HepG2 (cell line): ENCODE measurements around the gene GABRR3. TPM values are rescaled to one million over a fixed set of nuclear protein-coding genes. Genes with fewer than 3 reads are reported as not detected.

Source experiments
- ATAC-seq: fragments of 200-7000 bp; cut with Tn5 transposase; 3 replicates; pipeline ENCODE4 v1.9.1; 2020; ENCODE audit warnings: mild to moderate bottlenecking, moderate library complexity
- BruUV-seq: library from RNA; stranded (reverse); fragments of 400-500 nt; replicated peaks from 2 replicates; lab custom pipeline; 2021; lab: Mats Ljungman, UMichigan
- CTCF ChIA-PET: fragments of 300-600 bp; formaldehyde crosslinking; extraction: SDS; loops from one replicate; lab custom pipeline; 2021; ENCODE audit warnings: low total read pairs, inconsistent platforms, low intra/inter-chr PET ratio; lab: Yijun Ruan, JAX
- POLR2A ChIA-PET: fragments of 350-600 bp; sonication (Branson Sonifier 250); formaldehyde crosslinking; loops from one replicate; lab custom pipeline; 2020; ENCODE audit warnings: antibody characterized with exemption, inconsistent platforms; lab: Yijun Ruan, JAX
- DNase-seq: peaks from one replicate; pipeline ENCODE4 v3.0.0-alpha.2; 2015; ENCODE audit warnings: low spot score
- FAIRE-seq: peaks from 3 replicates; lab custom pipeline; 2011; peaks lifted over from hg19 to GRCh38; lab: Jason Lieb, UNC
- H2AFZ ChIP-seq: one replicate; pipeline ENCODE4 v1.6.1; 2011; ENCODE audit warnings: low read length, inconsistent platforms
- H3K27ac ChIP-seq: fragments of 300-600 bp; 3 replicates; pipeline ENCODE4 v1.8.0; 2011; ENCODE audit warnings: mixed run types, mild to moderate bottlenecking, mixed read lengths, low read length, inconsistent platforms; ENCODE audit not compliant: insufficient read depth; ENCODE audit errors: extremely low read length
- H3K27me3 ChIP-seq, 2 experiments: fragments of 200-600 bp in 1 of 2; 2 replicates in 1 of 2; 3 replicates in 1 of 2; pipeline versions ENCODE4 v1.6.0 to v1.8.0; 2011; ENCODE audit warnings: low read length in 2 of 2, mild to moderate bottlenecking in 2 of 2, moderate library complexity in 2 of 2, inconsistent platforms in 1 of 2; ENCODE audit not compliant: insufficient read depth in 2 of 2, control insufficient read depth in 1 of 2
- H3K36me3 ChIP-seq, 2 experiments: fragments of 200-600 bp in 1 of 2; replicated peaks in 1 of 2; 2 replicates in 1 of 2; 3 replicates in 1 of 2; pipeline versions ENCODE4 v1.5.1 to v1.8.0; 2011; ENCODE audit warnings: low read length in 2 of 2, inconsistent platforms in 1 of 2; ENCODE audit not compliant: insufficient read depth in 2 of 2, control insufficient read depth in 1 of 2
- H3K4me1 ChIP-seq: 2 replicates; pipeline ENCODE4 v1.5.1; 2012; ENCODE audit warnings: low read length, inconsistent platforms; ENCODE audit not compliant: insufficient read depth
- H3K4me2 ChIP-seq: 2 replicates; pipeline ENCODE4 v1.6.0; 2011; ENCODE audit warnings: low read depth, low read length, inconsistent platforms
- H3K4me3 ChIP-seq, 3 experiments: fragments of 200-600 bp in 1 of 3; sonication (generic), shearing (Covaris generic) in 1 of 3; replicated peaks in 1 of 3; 2 replicates each; pipeline ENCODE4 v1.5.1; 2011 to 2016; ENCODE audit warnings: low read length in 3 of 3, inconsistent platforms in 2 of 3, low read depth in 2 of 3, mild to moderate bottlenecking in 2 of 3, control low read depth in 1 of 3, mixed read lengths in 1 of 3; ENCODE audit not compliant: insufficient read depth in 1 of 3
- H3K79me2 ChIP-seq: one replicate; pipeline ENCODE4 v1.6.1; 2011; ENCODE audit warnings: low read length, inconsistent platforms; ENCODE audit not compliant: insufficient read depth
- H3K9ac ChIP-seq: 2 replicates; pipeline ENCODE4 v1.6.0; 2011; ENCODE audit warnings: mild to moderate bottlenecking, low read depth, low read length, inconsistent platforms; ENCODE audit not compliant: insufficient read depth
- H3K9me3 ChIP-seq: 2 replicates; pipeline ENCODE4 v1.5.1; 2012; ENCODE audit warnings: mild to moderate bottlenecking, low read length
- H4K20me1 ChIP-seq: 2 replicates; pipeline ENCODE4 v1.6.0; 2011; ENCODE audit warnings: inconsistent platforms, mild to moderate bottlenecking, low read length, moderate library complexity; ENCODE audit not compliant: insufficient read depth
- ARHGAP35 ChIP-seq: sonication (generic); formaldehyde crosslinking; IDR thresholded peaks from 2 replicates; pipeline ENCODE4 v1.9.0; 2022; ENCODE audit warnings: mild to moderate bottlenecking, inconsistent platforms, moderate library complexity, missing genetic modification reagents, borderline replicate concordance
- CREB1 ChIP-seq, 2 experiments: fragments of 450-650 bp in 1 of 2; IDR thresholded peaks; 2 replicates each; pipeline ENCODE4 v1.6.1; 2016 to 2017; ENCODE audit warnings: control low read depth in 1 of 2, mild to moderate bottlenecking in 1 of 2, missing compliant biosample characterization in 1 of 2, missing genetic modification characterization in 1 of 2
- FOXK1 ChIP-seq: sonication (generic); formaldehyde crosslinking; IDR thresholded peaks from 2 replicates; pipeline ENCODE4 v1.4.0; 2020; ENCODE audit warnings: low read depth, missing genetic modification reagents, borderline replicate concordance
- SP2 ChIP-seq: sonication (generic); formaldehyde crosslinking; IDR thresholded peaks from 2 replicates; pipeline ENCODE4 v1.5.1; 2020; ENCODE audit warnings: mild to moderate bottlenecking, missing genetic modification reagents
- ZBTB44 ChIP-seq: sonication (generic); formaldehyde crosslinking; IDR thresholded peaks from 2 replicates; pipeline ENCODE4 v1.4.0; 2020; ENCODE audit warnings: missing genetic modification reagents
- ZMYM2 ChIP-seq: sonication (generic); formaldehyde crosslinking; IDR thresholded peaks from 2 replicates; pipeline ENCODE4 v1.8.0; 2022; ENCODE audit warnings: mild to moderate bottlenecking, missing genetic modification reagents
- ZNF569 ChIP-seq: sonication (generic); formaldehyde crosslinking; IDR thresholded peaks from 2 replicates; pipeline ENCODE4 v1.5.0; 2020; ENCODE audit warnings: mild to moderate bottlenecking, missing genetic modification reagents, moderate library complexity, borderline replicate concordance
- ZNF691 ChIP-seq: sonication (generic); formaldehyde crosslinking; IDR thresholded peaks from 2 replicates; pipeline ENCODE4 v1.4.0; 2020; ENCODE audit warnings: missing genetic modification reagents, low read depth, mild to moderate bottlenecking, borderline replicate concordance
- WGBS: methylation state at CpG from one replicate; pipeline ENCODE4 v1.1.6; 2017; ENCODE audit warnings: low lambda C conversion rate; 5-methylcytosine and 5-hydroxymethylcytosine counted together
- in situ Hi-C: cut with HindIII; loops from 2 replicates; pipeline ENCODE4 v1.10.0; 2017; ENCODE audit warnings: low pct_unique_long_range_greater_than_20kb; ENCODE audit not compliant: extremely low pct_ligation_motif_present
- intact Hi-C: fragments of 100-400 bp; cut with micrococcal nuclease; formaldehyde crosslinking; loops from one replicate; pipeline ENCODE4 v1.10.0; 2022; ENCODE audit not compliant: unreplicated experiment
- polyA plus RNA-seq, 8 experiments: library from polyadenylated mRNA; depleted of rRNA in 3 of 8; stranded (reverse) in 7 of 8; unstranded in 1 of 8; fragments of >200 nt; fragmentation: Illumina TruSeq in 4 of 8; extraction: Trizol in 4 of 8; gene quantifications; 2 replicates each; pipeline versions ENCODE4 v1.2.1 to v1.2.3, GENCODE V29; 2011 to 2016; ENCODE audit warnings: low read depth in 4 of 8, missing spikeins in 1 of 8, mixed read lengths in 1 of 8; ENCODE audit not compliant: insufficient read depth in 1 of 8
- total RNA-seq, 5 experiments: library from RNA; depleted of rRNA; stranded (reverse); fragments of >200 nt; fragmentation: Illumina TruSeq; extraction: Trizol; gene quantifications; 2 replicates each; pipeline ENCODE4 v1.2.3, GENCODE V29; 2016; ENCODE audit warnings: low read depth in 1 of 5
- TF ChIP-seq, protein P1 (sequence below): sonication (generic); formaldehyde crosslinking; IDR thresholded peaks from 2 replicates; pipeline ENCODE4 v1.4.0; 2020; ENCODE audit warnings: missing genetic modification reagents, borderline replicate concordance
- TF ChIP-seq, protein P2 (sequence below): sonication (generic); formaldehyde crosslinking; IDR thresholded peaks from 2 replicates; pipeline ENCODE4 v1.5.0; 2020; ENCODE audit warnings: missing genetic modification reagents
- TF ChIP-seq, protein P3 (sequence below): sonication (generic); formaldehyde crosslinking; IDR thresholded peaks from 2 replicates; pipeline ENCODE4 v1.5.0; 2020; ENCODE audit warnings: missing genetic modification reagents

The GABRR3 gene
- total and polyA plus RNA-seq, 2 of the 13 experiments (the other 11 are each of a cell fraction or from before 2014, with no cell fraction given), result 0.42 to 0.83 TPM

DNA sequence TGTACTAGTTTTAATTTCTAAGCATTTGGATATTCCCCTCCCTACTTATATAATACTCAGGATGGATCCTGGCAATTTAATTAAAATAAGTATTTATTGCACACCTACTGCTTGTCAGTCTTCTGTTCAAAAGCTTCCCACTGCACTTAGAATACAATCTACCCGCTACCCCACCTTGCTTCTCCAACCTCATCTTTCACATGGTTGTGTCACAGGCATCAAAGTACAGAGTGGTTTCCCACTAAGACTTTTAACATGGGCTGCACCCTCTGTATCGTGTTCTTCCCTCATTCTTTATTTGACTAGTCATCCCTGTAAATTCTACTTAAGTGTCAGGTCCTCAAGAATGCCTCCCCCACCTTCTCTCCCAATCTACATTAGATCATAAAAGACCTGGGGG lies 97.9 kb downstream of the GABRR3 start:
- DNase-seq (no peak), FAIRE-seq (no peak), ATAC-seq (no peak)
- H3K36me3 ChIP-seq, result peaks cover 4 to 25% of the 10 kb centered on the region in 2 experiments; a peak in 4 of 5 replicates
- POLR2A ChIA-PET, result no interaction called here
- CTCF ChIA-PET, result no interaction called here
- H3K79me2 ChIP-seq, result no peaks in the 10 kb centered on the region
- WGBS, result 96% methylated on average over 2 of the region's 2 CpGs
- no peak overlapping the region for H2AFZ ChIP-seq
- intact Hi-C loops (no loop called here), in situ Hi-C loops (no loop called here)
- no peaks in the 10 kb centered on the region for H3K4me1 ChIP-seq
- H3K4me3 ChIP-seq, result no peak overlapping the region
- no peaks in the 10 kb centered on the region for H3K9me3 ChIP-seq
- TF ChIP-seq, protein P1, sequence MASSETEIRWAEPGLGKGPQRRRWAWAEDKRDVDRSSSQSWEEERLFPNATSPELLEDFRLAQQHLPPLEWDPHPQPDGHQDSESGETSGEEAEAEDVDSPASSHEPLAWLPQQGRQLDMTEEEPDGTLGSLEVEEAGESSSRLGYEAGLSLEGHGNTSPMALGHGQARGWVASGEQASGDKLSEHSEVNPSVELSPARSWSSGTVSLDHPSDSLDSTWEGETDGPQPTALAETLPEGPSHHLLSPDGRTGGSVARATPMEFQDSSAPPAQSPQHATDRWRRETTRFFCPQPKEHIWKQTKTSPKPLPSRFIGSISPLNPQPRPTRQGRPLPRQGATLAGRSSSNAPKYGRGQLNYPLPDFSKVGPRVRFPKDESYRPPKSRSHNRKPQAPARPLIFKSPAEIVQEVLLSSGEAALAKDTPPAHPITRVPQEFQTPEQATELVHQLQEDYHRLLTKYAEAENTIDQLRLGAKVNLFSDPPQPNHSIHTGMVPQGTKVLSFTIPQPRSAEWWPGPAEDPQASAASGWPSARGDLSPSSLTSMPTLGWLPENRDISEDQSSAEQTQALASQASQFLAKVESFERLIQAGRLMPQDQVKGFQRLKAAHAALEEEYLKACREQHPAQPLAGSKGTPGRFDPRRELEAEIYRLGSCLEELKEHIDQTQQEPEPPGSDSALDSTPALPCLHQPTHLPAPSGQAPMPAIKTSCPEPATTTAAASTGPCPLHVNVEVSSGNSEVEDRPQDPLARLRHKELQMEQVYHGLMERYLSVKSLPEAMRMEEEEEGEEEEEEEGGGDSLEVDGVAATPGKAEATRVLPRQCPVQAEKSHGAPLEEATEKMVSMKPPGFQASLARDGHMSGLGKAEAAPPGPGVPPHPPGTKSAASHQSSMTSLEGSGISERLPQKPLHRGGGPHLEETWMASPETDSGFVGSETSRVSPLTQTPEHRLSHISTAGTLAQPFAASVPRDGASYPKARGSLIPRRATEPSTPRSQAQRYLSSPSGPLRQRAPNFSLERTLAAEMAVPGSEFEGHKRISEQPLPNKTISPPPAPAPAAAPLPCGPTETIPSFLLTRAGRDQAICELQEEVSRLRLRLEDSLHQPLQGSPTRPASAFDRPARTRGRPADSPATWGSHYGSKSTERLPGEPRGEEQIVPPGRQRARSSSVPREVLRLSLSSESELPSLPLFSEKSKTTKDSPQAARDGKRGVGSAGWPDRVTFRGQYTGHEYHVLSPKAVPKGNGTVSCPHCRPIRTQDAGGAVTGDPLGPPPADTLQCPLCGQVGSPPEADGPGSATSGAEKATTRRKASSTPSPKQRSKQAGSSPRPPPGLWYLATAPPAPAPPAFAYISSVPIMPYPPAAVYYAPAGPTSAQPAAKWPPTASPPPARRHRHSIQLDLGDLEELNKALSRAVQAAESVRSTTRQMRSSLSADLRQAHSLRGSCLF (CRISPR knock-in tag), result no peak
- TF ChIP-seq ARHGAP35, result no peak
- no peak for TF ChIP-seq ZMYM2 (CRISPR knock-in tag)
- TF ChIP-seq ZNF569 (CRISPR knock-in tag), result no peak
- TF ChIP-seq, protein P2, sequence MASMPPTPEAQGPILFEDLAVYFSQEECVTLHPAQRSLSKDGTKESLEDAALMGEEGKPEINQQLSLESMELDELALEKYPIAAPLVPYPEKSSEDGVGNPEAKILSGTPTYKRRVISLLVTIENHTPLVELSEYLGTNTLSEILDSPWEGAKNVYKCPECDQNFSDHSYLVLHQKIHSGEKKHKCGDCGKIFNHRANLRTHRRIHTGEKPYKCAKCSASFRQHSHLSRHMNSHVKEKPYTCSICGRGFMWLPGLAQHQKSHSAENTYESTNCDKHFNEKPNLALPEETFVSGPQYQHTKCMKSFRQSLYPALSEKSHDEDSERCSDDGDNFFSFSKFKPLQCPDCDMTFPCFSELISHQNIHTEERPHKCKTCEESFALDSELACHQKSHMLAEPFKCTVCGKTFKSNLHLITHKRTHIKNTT, result no peak
- TF ChIP-seq ZNF691 (CRISPR knock-in tag), result no peak
- TF ChIP-seq CREB1 (IDR thresholded peaks at IDR 0.05), result no peak
- no peak for TF ChIP-seq CREB1 (CRISPR knock-in tag; IDR thresholded peaks at IDR 0.05)
- TF ChIP-seq FOXK1, result no peak
- TF ChIP-seq, protein P3, sequence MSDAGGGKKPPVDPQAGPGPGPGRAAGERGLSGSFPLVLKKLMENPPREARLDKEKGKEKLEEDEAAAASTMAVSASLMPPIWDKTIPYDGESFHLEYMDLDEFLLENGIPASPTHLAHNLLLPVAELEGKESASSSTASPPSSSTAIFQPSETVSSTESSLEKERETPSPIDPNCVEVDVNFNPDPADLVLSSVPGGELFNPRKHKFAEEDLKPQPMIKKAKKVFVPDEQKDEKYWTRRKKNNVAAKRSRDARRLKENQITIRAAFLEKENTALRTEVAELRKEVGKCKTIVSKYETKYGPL, result no peak
- no peak for TF ChIP-seq ZBTB44 (CRISPR knock-in tag)
- no peak for TF ChIP-seq SP2 (CRISPR knock-in tag)
- no TSS peak for BruUV-seq
- H3K9ac ChIP-seq, result no peak overlapping the region
- no peaks in the 10 kb centered on the region; a peak in 1 of 5 replicates for H3K27me3 ChIP-seq
- no peak overlapping the region for H3K27ac ChIP-seq
- no peak overlapping the region for H3K4me2 ChIP-seq
- no peaks in the 10 kb centered on the region for H4K20me1 ChIP-seq
